PC-9 (cell line): ENCODE measurements around the gene P3H4. TPM values are rescaled to one million over a fixed set of nuclear protein-coding genes. Genes with fewer than 3 reads are reported as not detected.

Source experiments
- BruUV-seq: library from RNA; stranded (reverse); fragments of 400-500 nt; replicated peaks from 2 replicates; lab custom pipeline; 2021; lab: Mats Ljungman, UMichigan
- CTCF ChIA-PET: fragments of 300-600 bp; sonication (Branson Sonifier 250); formaldehyde crosslinking; loops from one replicate; lab custom pipeline; 2022; ENCODE audit warnings: antibody characterized with exemption; lab: Charles Lee
- POLR2A ChIA-PET: fragments of 300-600 bp; sonication (Branson Sonifier 250); formaldehyde crosslinking; loops from one replicate; lab custom pipeline; 2022; ENCODE audit warnings: antibody characterized with exemption; ENCODE audit not compliant: unreplicated experiment; lab: Charles Lee
- DNase-seq, 2 experiments: peaks; one replicate each; pipeline versions ENCODE4 v3.0.0 to v3.0.0-alpha.2; 2015 to 2022; ENCODE audit warnings: mixed read lengths in 1 of 2
- H2AFZ ChIP-seq: fragments of 200-600 bp; sonication (generic); 2 replicates; pipeline ENCODE4 v1.8.1; 2017; ENCODE audit warnings: antibody characterized with exemption
- H3F3A ChIP-seq: fragments of 200-600 bp; sonication (generic); 2 replicates; pipeline ENCODE4 v1.8.1; 2017; ENCODE audit warnings: antibody characterized with exemption, mild to moderate bottlenecking, low read depth; ENCODE audit not compliant: insufficient read depth
- H3K27ac ChIP-seq: fragments of 200-600 bp; sonication (generic); 2 replicates; pipeline ENCODE4 v1.6.1; 2016; ENCODE audit warnings: mixed run types
- H3K27me3 ChIP-seq: fragments of 200-600 bp; sonication (generic); 2 replicates; pipeline ENCODE4 v1.6.1; 2016; ENCODE audit warnings: low read depth, mixed run types; ENCODE audit not compliant: insufficient read depth
- H3K36me3 ChIP-seq: fragments of 200-600 bp; sonication (generic); 2 replicates; pipeline ENCODE4 v1.6.1; 2016; ENCODE audit warnings: low read depth, mixed run types
- H3K4me1 ChIP-seq: fragments of 200-600 bp; sonication (generic); replicated peaks from 2 replicates; pipeline ENCODE4 v1.6.1; 2016; ENCODE audit warnings: mixed run types; ENCODE audit not compliant: insufficient read depth
- H3K4me2 ChIP-seq: fragments of 200-600 bp; sonication (generic); 2 replicates; pipeline ENCODE4 v1.6.1; 2017; ENCODE audit warnings: mixed run types
- H3K4me3 ChIP-seq: fragments of 200-600 bp; sonication (generic); 2 replicates; pipeline ENCODE4 v1.6.1; 2016; ENCODE audit warnings: mixed run types
- H3K79me2 ChIP-seq: fragments of 200-600 bp; sonication (generic); 2 replicates; pipeline ENCODE4 v1.6.1; 2017; ENCODE audit warnings: low read depth, mixed run types
- H3K9me2 ChIP-seq: fragments of 200-600 bp; sonication (generic); 2 replicates; pipeline ENCODE4 v1.8.1; 2017; ENCODE audit warnings: mild to moderate bottlenecking; ENCODE audit not compliant: insufficient read depth
- H3K9me3 ChIP-seq: fragments of 200-600 bp; sonication (generic); 2 replicates; pipeline ENCODE4 v1.8.1; 2016; ENCODE audit warnings: low read depth; ENCODE audit not compliant: insufficient read depth
- H4K20me1 ChIP-seq: fragments of 200-600 bp; sonication (generic); 2 replicates; pipeline ENCODE4 v1.8.1; 2017; ENCODE audit not compliant: insufficient read depth
- EZH2 ChIP-seq: fragments of 200-600 bp; sonication (generic); IDR thresholded peaks from 2 replicates; pipeline ENCODE4 v1.8.0; 2017; ENCODE audit warnings: antibody characterized with exemption, low read depth
- intact Hi-C: fragments of 100-400 bp; cut with micrococcal nuclease; formaldehyde crosslinking; loops from one replicate; pipeline ENCODE4 v1.10.0; 2022; ENCODE audit not compliant: unreplicated experiment
- total RNA-seq: library from RNA; stranded (reverse); gene quantifications from 2 replicates; pipeline ENCODE4 v1.2.3, GENCODE V29; 2021
- TF ChIP-seq, protein P1 (sequence below): fragments of 200-600 bp; sonication (generic); conservative IDR thresholded peaks from 2 replicates; pipeline ENCODE4 v1.6.1; 2017; ENCODE audit warnings: mixed run types, antibody characterized with exemption, mild to moderate bottlenecking, moderate library complexity

P3H4 gene
- total RNA-seq, 1 experiment from 2014 or later: 26.8 TPM

DNA sequence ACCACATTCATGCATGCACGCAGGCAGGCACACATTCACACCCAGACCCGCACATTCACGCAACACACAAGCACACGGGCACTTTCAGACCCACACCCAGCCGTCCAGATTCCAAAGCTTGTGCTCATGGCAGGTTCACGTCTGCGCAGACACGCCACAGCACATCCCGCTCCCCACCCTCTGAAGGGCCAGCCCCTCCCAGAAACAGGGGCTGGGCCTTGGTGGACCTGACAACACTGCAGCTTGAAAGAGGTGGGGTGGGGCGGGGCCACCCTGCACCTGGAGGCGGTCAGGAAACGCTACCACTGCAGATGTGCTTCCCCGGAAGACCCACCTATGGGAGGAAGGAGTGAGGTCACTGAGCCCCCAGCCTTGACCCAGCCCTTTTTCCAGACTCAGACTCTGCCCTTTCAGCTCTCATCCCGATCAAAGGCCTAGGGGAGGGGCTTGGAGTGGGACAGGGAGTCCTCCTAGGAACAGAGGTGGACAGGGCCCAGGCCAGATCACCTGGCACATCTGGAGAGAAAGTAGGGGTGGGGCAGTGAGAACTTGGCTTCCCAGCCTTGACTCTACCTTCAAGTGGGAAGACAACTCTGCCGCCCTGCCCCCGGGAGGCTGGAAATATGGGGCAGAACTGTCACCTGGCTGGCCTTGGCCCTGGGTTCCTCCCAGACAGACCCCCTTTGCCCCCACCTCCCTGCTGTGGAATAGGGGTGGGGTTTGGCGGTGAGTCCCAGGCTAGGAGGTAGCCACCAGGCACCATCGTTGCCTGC, 11.0 kb downstream of the P3H4 start:
- intact Hi-C loops: loop anchor here (1.0 to 5.0 kb wide), 5 partner anchors 7 to 113 kb away; partner anchors contain the start of gene EIF1
- BruUV-seq: no TSS peak
- CTCF ChIA-PET: interaction anchor here (0.6 to 1.4 kb wide), 6 partner anchors 9 to 159 kb away, joined by 3 to 29 read pairs (median 6); partner anchors contain the start of gene JUP

DNA sequence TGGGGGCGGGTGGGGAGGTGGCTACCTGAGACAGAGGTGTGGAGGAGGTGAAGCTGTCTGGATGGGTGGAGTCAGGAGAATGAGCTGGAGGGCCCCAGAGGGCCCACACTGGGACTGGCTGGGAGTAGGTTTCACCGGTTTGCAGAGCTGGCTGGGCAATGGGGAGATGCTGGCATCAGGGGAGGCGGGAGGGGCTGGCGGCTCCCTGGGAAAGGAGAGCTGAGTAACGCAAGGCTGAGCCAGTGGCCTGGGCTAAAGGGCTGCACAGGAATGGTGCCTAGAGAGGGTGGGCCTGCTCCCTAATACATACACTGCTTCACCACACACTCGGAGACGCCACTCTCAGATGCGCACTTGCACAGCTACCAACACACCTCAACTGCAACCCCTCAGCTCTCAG, 12.4 kb downstream of the P3H4 start:
- no peak overlapping the region for H3K4me3 ChIP-seq
- intact Hi-C loops: no loop called here
- BruUV-seq: no TSS peak
- POLR2A ChIA-PET: interaction anchor here (3.0 kb wide), 1 partner anchor 14 kb away, joined by 81 read pairs; the partner anchor contains the start of gene JUP
- H3K4me1 ChIP-seq: peaks cover 25% of the 10 kb centered on the region
- TF ChIP-seq, protein P1, sequence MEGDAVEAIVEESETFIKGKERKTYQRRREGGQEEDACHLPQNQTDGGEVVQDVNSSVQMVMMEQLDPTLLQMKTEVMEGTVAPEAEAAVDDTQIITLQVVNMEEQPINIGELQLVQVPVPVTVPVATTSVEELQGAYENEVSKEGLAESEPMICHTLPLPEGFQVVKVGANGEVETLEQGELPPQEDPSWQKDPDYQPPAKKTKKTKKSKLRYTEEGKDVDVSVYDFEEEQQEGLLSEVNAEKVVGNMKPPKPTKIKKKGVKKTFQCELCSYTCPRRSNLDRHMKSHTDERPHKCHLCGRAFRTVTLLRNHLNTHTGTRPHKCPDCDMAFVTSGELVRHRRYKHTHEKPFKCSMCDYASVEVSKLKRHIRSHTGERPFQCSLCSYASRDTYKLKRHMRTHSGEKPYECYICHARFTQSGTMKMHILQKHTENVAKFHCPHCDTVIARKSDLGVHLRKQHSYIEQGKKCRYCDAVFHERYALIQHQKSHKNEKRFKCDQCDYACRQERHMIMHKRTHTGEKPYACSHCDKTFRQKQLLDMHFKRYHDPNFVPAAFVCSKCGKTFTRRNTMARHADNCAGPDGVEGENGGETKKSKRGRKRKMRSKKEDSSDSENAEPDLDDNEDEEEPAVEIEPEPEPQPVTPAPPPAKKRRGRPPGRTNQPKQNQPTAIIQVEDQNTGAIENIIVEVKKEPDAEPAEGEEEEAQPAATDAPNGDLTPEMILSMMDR: no peak
- H3K9me3 ChIP-seq: no peaks in the 10 kb centered on the region
- H3K4me2 ChIP-seq: 0 out of 2 replicates have a peak overlapping the region, but pooled peaks have one; percentile 71
- peaks cover 27% of the 10 kb centered on the region; the same call in 1 of the 2 replicates for H3F3A ChIP-seq
- H4K20me1 ChIP-seq: no peaks in the 10 kb centered on the region
- CTCF ChIA-PET: interaction anchor here (0.6 to 1.2 kb wide), 2 partner anchors 14 to 60 kb away, joined by 5 to 9 read pairs; no protein-coding TSS in a partner anchor
- H3K9me2 ChIP-seq: no peaks in the 10 kb centered on the region
- H3K27me3 ChIP-seq: no peaks in the 10 kb centered on the region
- DNase-seq: peak in 1 of 2 experiments; percentile 61
- H3K36me3 ChIP-seq: no peaks in the 10 kb centered on the region
- H2AFZ ChIP-seq: no peak overlapping the region
- H3K79me2 ChIP-seq: no peaks in the 10 kb centered on the region
- no peak overlapping the region; the same call in 1 of the 2 replicates for H3K27ac ChIP-seq

More for the DNA sequence above, 11.0 kb downstream of the P3H4 start:
- Histone ChIP-seq H3F3A (peaks cover 27% of the 10 kb centered on the region; the same call in 1 of the 2 replicates), H2AFZ (no peak overlapping the region), H4K20me1 (no peaks in the 10 kb centered on the region), H3K79me2 (no peaks in the 10 kb centered on the region), H3K4me1 (peaks cover 24% of the 10 kb centered on the region), H3K27me3 (no peaks in the 10 kb centered on the region), H3K36me3 (no peaks in the 10 kb centered on the region), H3K4me3 (peak overlapping the region; percentile 35; the same call in 1 of the 2 replicates), H3K9me2 (no peaks in the 10 kb centered on the region), H3K27ac (peak overlapping the region; percentile 86), H3K4me2 (peak overlapping the region; percentile 71), H3K9me3 (no peaks in the 10 kb centered on the region)
- TF ChIP-seq, protein P1: no peak
- no peak for TF ChIP-seq EZH2
- DNase-seq: peak; percentile 92
- POLR2A ChIA-PET: interaction anchor here (0.5 to 3.0 kb wide), 10 partner anchors 16 to 957 kb away, joined by 3 to 81 read pairs (median 7); partner anchors contain the start of genes JUP and PLEKHH3

DNA sequence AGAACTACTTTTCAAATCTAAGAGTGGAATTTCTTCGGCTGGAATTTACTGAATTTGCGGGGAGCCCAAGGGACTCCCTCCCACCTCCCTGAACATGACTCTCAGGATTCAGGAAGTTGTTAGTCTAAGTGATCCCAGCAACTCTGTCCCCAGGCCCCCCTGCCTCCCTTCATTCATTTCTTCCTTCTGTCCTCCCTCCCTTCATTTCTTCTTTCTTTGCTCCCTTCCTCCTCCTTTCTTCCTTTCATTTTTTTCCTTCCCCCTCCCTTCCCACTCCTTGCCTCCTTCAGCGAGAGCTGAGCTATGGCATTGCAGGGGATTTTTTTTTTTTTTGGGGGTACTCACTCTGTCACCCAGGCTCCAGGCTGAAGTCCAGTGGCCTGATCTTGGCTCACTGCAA, 14.4 kb downstream of the P3H4 start:
- H3K4me3 ChIP-seq: no peak overlapping the region
- no peaks in the 10 kb centered on the region for H3K36me3 ChIP-seq
- H3K27me3 ChIP-seq: no peaks in the 10 kb centered on the region
- ChIA-PET CTCF (interaction anchor here (0.7 kb wide), 1 partner anchor 57 kb away, joined by 6 read pairs; no protein-coding TSS in a partner anchor), POLR2A (no interaction called here)
- no peaks in the 10 kb centered on the region for H3K9me2 ChIP-seq
- H3K4me2 ChIP-seq: no peak overlapping the region
- peaks cover 42% of the 10 kb centered on the region for H3K4me1 ChIP-seq
- intact Hi-C loops: no loop called here
- no peaks in the 10 kb centered on the region for H4K20me1 ChIP-seq
- H3F3A ChIP-seq: peaks cover 41% of the 10 kb centered on the region
- no peak overlapping the region for H2AFZ ChIP-seq
- BruUV-seq: no TSS peak
- DNase-seq: no peak
- no peak overlapping the region for H3K27ac ChIP-seq
- no peaks in the 10 kb centered on the region for H3K79me2 ChIP-seq
- no peak for TF ChIP-seq EZH2
- TF ChIP-seq, protein P1: no peak
- no peaks in the 10 kb centered on the region for H3K9me3 ChIP-seq
